Stimulated activated CD8-positive, alpha-beta memory T cell treated with anti-CD3 and anti-CD28 coated beads, Interleukin-7, amount 100 ng/mL, for 4 hours (primary cell): ENCODE results near the gene ZNF566.

ENCODE experiments used
- DNase-seq, 2 donors: peaks; one replicate each; pipeline ENCODE4 v3.0.0-alpha.2; 2020; ENCODE audit warnings: low read depth in 2 of 2

Gene ZNF566

GRCh38 chr19:36441339-36441738 lies 48.0 kb downstream of the ZNF566 start:
- DNase-seq: no peak

GRCh38 chr19:36436531-36436930 lies 52.8 kb downstream of the ZNF566 start:
- DNase-seq: no peak

GRCh38 chr19:36423925-36424324 lies 65.4 kb downstream of the ZNF566 start:
- no peak for DNase-seq

- no peak for DNase-seq
Observed at GRCh38 chr19:36421749-36422481, 67.4 kb downstream of the ZNF566 start.

- no peak for DNase-seq
Observed at GRCh38 chr19:36420961-36421748, 68.2 kb downstream of the ZNF566 start.

- peak; percentile 49 to 74 for DNase-seq
Observed at GRCh38 chr19:36418287-36419001, 70.9 kb downstream of the ZNF566 start, which contains the start of gene ZFP82. ZFP82 (minus strand) TSS chr19:36418644; CDS start chr19:36409789, 8,855 bp downstream.

GRCh38 chr19:36417752-36418286 lies 71.5 kb downstream of the ZNF566 start:
- no peak for DNase-seq

GRCh38 chr19:36409841-36410240 lies 79.5 kb downstream of the ZNF566 start:
- DNase-seq: no peak

- no peak for DNase-seq
Observed at GRCh38 chr19:36408101-36408500, 81.3 kb downstream of the ZNF566 start.

GRCh38 chr19:36404498-36404897 lies 84.9 kb downstream of the ZNF566 start:
- DNase-seq: no peak

GRCh38 chr19:36401475-36401874 lies 87.9 kb downstream of the ZNF566 start:
- DNase-seq: no peak

GRCh38 chr19:36398571-36398970 lies 90.8 kb downstream of the ZNF566 start:
- no peak for DNase-seq
